MM.1S (cell line): ENCODE results near the gene MICALL1.

Source experiments
- CTCF ChIP-seq: fragments of 300-600 bp; sonication (generic); IDR thresholded peaks from 2 replicates; pipeline ENCODE4 v1.5.1; 2016; ENCODE audit warnings: antibody characterized with exemption, low read length, mixed read lengths
- EZH2 ChIP-seq: fragments of 300-600 bp; sonication (generic); optimal IDR thresholded peaks from 2 replicates; pipeline ENCODE3; 2017; ENCODE audit warnings: low read depth, mild to moderate bottlenecking, antibody characterized with exemption, low read length, mixed read lengths

- TF ChIP-seq CTCF (no peak), EZH2 (no peak)
Observed at GRCh38 chr22:37891926-37892325, 14.2 kb upstream of the MICALL1 start.
